DOHH2 (cell line): Measurements from ENCODE around the gene SMCHD1.

Source experiments
- CTCF ChIP-seq: fragments of 200-600 bp; sonication (generic); IDR thresholded peaks from one replicate; pipeline ENCODE4 v1.5.1; 2014; ENCODE audit warnings: antibody characterized with exemption, mild to moderate bottlenecking, low read depth, low read length; ENCODE audit not compliant: poor library complexity, severe bottlenecking
- EZH2phosphoT487 ChIP-seq: fragments of 200-600 bp; sonication (generic); IDR thresholded peaks from 2 replicates; pipeline ENCODE4 v1.6.1; 2017; ENCODE audit warnings: borderline replicate concordance, mild to moderate bottlenecking, antibody characterized with exemption, low read length, moderate library complexity, mixed read lengths

GRCh38 chr18:2822213-2822921 is 166.8 kb downstream of the SMCHD1 start:
- TF ChIP-seq CTCF, result no peak
- no peak for TF ChIP-seq EZH2phosphoT487
